HG02938 (cell line): ENCODE results near the gene AP2A2.
"Not testable (repeated sequence)": the region's sequence is repeated elsewhere in the genome, so short reads cannot be mapped to it uniquely, and the experiment has no call there.

ENCODE experiments used
- ATAC-seq: cut with Tn5 transposase; IDR thresholded peaks from one replicate; pipeline ENCODE4 v1.9.1; 2021; ENCODE audit warnings: mild to moderate bottlenecking, moderate library complexity; ENCODE audit not compliant: unreplicated experiment

The AP2A2 gene

DNA sequence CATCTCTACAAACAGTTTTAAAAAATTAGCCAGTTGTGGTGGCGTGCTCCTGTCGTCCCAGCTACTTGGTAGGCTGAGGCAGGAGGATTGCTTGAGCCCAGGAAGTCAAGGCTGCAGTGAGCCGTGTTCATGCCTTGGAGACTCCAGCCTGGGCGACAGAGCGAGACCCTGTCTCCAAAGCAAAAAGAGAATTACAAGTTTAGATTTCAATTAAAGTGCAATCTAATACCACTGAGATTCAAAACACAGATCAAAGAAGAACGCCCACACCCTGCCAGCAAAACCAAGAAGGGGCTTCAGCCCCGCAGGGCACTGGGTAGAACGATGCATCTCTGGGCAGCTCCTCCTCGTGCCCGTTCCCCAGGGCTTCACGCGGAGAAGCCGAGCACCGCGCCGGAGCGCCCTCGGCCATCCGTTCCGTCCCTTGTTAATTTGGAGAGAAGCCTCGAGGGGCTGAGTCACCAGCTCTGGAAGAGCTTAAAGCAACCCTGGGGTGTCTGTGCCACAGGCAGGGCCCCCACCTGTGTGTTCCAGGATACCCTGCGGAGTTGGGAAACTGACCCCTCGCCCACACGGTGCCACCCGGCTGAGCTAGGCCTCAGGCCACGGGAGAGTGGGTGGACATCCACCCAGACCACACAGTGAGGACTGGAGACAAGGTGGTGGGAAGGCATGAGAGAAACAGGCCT is 47.0 kb downstream of the AP2A2 start:
- ATAC-seq: no peak

DNA sequence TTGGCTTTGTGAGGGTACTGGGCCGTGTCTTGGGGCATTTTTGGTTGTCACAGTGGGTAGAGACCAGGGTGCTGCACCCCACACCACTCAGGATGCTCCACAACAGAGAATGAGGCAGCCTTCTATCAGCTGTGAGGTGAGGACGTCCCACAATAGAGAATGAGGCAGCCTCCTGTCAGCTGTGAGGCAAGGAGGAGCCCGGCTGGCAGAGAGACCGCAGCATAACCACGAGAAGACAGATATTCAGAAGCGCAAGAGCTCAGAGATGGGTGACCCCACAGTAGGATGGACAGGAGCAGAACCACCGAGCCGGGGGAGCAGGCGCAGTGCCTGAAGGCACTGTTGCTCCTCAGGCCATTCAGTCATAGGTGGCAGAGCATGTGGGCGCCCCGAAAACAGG is 47.6 kb downstream of the AP2A2 start:
- no peak for ATAC-seq

GRCh38 chr11:975376-975775 is 49.7 kb downstream of the AP2A2 start:
- not testable (repeated sequence) for ATAC-seq

DNA sequence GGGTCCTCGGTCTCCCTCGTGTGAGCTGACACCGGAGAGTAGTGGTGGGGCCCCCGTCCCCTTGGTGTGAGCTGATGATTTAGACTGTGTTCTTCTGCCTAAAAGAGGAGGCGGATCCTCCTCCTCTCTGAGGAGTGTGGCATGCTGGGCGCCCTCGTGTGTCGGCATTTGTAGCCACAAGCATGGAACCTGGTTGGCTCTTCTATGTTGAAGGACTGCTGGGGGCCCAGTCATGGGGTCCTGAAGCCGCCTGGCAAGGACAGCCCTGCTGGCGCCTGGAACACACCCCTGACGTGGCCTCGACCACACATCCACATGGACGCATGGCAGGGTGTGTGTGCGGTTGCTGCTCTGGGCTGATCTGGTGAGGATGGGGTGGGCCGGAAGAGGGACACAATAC is 50.2 kb downstream of the AP2A2 start:
- ATAC-seq: no peak

DNA sequence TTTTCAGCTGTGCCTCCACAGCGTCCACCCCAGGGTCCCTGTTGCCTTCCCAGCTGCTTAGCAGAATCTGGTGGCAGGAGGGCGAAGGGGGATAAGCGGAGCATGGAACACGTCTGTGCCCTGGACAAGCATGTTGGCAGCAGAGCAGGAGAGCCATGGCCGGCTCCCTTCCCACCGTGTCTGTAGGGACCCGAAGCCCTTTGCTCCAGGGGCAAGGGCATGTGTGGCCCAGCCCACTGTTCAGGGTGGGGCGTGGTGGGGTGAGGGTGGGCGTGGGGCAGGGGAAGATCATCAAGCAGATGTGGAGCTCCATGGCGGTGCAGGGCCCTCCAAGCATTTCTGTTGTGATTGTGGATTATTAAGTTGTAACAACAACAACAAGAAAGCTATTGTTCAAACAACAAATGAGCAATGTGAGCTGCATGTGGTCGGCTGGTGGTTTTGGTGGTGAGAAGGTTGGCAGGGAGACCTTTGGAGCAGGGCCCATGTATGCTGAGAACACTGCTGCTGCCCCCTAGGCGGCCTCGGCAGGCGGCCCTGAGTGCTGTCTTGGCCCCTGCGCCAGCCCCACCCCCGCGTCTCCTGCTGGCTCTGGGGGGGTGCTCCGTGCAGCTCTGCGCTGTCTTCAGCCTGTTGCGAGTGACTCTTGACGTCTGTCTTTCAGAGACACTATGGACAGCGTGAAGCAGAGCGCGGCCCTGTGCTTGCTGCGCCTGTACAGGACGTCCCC is 50.9 kb downstream of the AP2A2 start:
- no peak for ATAC-seq

- ATAC-seq: no peak
Measured at GRCh38 chr11:977830-978720, 52.4 kb downstream of the AP2A2 start.

GRCh38 chr11:978781-979180 is 53.1 kb downstream of the AP2A2 start:
- no peak for ATAC-seq

DNA sequence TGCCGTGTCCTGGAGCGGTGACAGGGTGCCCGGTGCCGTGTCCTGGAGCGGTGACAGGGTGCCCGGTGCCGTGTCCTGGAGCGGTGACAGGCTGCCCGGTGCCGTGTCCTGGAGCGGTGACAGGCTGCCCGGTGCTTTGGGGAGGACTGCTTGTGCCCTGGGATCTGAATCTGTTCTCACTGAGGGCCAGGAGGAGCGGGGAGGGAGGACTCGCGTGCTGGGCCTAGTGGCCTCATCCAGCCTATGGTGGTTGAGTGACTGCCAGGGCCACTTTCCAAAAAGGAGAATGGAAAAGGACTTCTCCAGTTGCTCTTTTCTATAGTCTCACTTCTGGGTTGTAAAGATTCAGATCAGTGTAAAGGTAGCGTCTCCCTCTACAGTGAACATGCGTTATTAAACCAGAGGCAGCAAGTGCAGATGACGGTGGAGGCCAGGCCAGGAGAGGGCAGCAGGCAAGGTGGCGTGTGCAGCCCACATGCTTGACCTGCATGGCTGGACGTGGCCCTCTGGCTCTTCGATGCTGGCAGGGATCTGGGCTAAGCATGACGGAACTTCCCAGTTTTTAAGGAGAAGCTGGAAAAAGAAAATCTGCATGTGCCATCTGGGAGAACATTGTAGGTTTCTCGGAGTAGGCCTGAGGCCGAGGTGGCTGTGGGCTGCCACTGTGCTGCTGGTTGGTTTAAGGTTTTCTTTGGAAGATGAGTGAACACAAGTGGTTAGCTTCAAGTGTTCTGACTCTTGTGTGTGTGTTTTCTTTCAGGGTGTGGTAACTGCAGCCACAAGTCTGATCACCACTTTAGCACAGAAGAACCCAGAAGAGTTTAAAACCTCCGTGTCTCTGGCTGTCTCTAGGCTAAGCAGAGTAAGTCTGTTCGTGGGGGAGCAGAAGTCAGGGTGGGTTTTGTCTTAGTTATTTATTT is 55.0 kb downstream of the AP2A2 start:
- ATAC-seq: no peak

GRCh38 chr11:981764-982163 is 56.1 kb downstream of the AP2A2 start:
- no peak for ATAC-seq

DNA sequence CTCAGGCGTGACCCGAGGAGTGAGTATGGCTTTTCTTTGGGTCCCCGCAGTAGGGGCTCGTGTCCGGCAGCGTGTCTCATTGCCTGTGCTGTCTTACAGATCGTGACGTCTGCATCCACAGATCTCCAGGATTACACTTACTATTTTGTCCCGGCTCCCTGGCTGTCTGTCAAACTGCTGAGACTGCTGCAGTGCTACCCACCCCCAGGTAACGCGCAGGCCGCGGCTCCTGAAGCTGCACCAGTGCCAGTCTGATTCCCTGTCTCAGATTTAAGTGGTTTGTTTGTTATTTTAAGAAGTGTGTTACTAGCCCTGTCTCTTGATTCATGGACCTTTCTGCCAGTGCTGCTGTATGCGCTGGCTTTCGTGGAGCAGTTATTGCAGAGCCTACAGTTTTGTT is 58.9 kb downstream of the AP2A2 start:
- ATAC-seq: no peak

DNA sequence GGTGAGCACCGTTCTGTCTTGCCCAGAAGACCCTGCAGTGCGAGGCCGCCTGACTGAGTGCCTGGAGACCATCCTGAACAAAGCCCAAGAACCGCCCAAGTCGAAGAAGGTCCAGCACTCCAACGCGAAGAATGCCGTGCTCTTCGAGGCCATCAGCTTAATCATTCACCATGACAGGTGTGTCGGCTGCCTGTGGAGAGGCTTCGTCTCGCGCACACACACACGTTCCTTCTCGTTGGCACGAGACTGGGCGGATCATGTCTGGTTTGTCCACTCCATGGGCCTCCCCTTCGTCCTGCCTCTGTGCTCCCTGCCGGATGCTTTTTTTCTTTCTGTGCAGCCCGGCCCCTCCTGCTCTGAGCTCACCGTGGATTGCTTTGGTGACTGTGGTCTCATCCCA is 59.7 kb downstream of the AP2A2 start:
- ATAC-seq: no peak

DNA sequence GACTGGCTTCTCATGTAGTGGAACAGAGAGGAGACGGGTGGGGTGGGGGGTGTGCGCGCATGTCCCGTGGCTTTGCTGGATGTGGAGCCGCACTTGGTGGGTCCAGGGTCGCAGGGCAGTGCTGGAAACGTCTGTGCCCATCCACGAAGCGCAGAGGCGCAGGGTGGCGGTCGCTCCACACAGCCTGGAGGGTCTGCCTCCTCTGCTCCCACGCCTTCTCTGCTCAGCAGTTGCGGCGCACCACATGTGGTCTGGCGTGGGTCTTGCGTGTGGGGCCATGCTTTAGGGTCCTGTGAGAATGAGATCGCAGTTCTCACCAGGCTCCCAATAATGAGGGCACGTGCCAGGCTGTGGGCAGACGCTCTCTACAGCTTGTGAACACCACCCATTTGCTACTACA is 60.2 kb downstream of the AP2A2 start:
- no peak for ATAC-seq

DNA sequence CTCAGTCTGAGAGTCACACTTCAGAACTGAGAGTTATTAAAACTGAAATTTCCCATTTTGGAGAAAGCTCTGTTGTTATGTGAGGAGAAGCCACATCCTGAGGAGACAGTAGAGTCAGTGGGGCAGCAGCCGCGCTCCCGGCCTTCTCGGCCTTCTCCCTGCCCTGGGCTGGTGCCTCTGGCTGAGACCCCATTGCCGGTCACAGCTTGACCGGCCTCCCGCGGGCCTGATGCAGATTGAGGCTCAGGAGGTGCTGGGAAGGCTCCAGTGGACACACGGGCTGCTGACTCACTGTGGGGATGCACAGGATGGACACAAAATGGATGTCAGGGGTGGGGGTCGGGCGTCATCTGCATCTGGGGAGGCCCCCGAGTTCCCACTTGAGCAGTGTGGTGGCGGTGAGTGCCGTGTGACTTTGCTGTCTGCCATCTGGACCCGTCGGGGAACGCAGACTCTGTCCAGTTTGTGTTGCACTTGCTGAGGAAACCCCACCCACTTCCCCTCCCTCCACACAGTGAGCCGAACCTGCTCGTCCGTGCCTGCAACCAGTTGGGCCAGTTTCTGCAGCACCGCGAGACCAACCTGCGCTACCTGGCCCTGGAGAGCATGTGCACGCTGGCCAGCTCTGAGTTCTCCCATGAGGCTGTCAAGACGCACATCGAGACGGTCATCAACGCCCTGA is 60.7 kb downstream of the AP2A2 start:
- ATAC-seq: no peak

DNA sequence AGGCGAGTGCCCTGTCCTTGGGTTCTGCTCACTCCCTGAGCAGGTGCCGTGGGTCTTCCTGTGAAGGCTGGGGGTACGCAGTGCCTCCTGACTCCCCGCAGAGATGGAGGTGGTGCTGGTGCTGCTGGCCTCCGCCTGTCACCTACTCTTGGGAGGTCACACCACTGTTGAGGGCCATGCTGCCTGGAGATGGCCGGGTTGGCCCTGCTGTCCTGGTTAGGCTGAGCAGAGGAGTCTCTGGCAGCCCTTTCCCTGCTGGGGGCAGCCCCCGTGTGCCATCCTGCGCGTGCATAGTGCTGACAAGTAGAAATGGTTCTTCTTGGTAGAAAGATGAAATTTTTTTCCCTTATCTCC is 61.3 kb downstream of the AP2A2 start:
- no peak for ATAC-seq

- no peak for ATAC-seq
Measured at GRCh38 chr11:987671-988070, 62.0 kb downstream of the AP2A2 start.

DNA sequence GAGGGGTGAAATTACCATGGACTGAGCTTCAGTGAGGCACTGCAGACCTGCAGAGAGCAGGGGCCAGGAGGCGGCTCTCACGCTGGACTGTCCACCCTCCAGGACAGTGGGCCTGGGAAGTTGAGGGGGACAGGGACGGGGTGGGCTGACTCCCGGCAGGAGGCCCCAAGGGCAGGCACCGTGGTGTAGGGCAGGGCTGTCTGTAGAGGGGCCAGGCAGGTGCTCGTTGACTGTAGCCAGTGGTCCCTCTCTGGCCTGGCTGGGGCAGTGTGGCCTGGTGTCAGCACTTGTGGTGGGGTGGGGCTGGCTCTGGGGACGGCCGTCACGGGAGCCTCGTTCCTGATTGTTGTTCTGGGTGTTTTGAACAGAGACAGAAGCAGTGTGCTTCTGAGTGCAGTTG is 64.4 kb downstream of the AP2A2 start:
- ATAC-seq: no peak

- no peak for ATAC-seq
Measured at GRCh38 chr11:991034-991433, 65.4 kb downstream of the AP2A2 start.

DNA sequence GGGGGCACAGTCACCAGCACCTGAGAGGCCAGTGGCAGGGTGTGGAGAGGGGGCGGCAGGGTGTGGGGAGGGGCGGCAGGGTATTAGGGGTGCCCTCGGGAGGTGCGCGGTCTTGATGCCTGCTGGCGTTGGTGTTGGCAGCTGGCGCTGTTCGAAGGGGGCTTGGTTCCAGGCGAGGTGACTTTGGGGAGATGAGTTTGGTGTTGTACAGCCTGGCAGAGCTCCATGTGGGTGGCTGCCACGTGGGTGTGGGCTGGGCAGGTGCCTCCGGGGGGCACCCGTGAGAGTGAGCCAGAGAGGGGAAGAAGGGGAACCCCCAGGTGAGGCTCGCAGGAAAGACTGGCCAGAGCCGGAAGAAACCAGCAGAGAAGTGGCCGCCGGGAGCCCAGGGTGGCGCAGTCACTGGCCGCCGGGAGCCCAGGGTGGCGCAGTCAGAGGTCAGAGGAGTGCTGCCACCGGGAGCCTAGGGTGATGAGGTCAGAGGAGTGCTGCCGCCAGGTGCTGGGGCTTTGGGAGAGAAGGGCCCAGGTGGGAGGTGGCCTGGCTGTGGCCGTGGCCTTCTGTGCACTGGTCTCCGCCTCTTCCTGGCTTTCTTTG is 66.1 kb downstream of the AP2A2 start:
- ATAC-seq: no peak

- ATAC-seq: no peak
Measured at GRCh38 chr11:992577-992976, 66.9 kb downstream of the AP2A2 start.

DNA sequence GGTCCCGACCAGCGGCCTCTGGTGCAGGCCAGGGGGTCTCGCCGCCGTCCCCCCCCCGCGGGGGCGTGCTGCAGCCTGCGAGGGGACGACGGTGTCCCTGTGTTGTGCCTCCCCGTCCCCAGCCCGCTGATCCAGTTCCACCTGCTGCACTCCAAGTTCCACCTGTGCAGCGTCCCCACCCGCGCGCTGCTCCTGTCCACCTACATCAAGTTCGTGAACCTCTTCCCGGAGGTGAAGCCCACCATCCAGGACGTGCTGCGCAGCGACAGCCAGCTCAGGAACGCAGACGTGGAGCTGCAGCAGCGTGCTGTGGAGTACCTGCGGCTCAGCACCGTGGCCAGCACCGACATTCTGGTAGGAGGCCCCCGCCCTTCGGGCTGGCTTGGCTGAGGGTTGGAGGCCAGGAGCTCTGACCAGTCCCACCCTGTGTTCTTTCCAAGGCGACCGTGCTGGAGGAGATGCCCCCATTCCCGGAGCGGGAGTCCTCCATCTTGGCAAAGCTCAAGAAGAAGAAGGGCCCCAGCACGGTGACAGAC is 68.0 kb downstream of the AP2A2 start:
- ATAC-seq: no peak
